SU-DHL-6 (cell line): Measurements from ENCODE around the gene ZRSR2.

Experiments used
- CTCF ChIP-seq: fragments of 200-600 bp; sonication (generic); IDR thresholded peaks from one replicate; pipeline ENCODE4 v1.5.1; 2017; ENCODE audit warnings: antibody characterized with exemption, mild to moderate bottlenecking, low read length, moderate library complexity; ENCODE audit not compliant: insufficient read depth, poor library complexity, severe bottlenecking
- EZH2phosphoT487 ChIP-seq: fragments of 200-600 bp; sonication (generic), shearing (Covaris generic); conservative IDR thresholded peaks from 2 replicates; pipeline ENCODE4 v1.6.1; 2018; ENCODE audit warnings: mild to moderate bottlenecking, antibody characterized with exemption, low read length, moderate library complexity, mixed read lengths

DNA sequence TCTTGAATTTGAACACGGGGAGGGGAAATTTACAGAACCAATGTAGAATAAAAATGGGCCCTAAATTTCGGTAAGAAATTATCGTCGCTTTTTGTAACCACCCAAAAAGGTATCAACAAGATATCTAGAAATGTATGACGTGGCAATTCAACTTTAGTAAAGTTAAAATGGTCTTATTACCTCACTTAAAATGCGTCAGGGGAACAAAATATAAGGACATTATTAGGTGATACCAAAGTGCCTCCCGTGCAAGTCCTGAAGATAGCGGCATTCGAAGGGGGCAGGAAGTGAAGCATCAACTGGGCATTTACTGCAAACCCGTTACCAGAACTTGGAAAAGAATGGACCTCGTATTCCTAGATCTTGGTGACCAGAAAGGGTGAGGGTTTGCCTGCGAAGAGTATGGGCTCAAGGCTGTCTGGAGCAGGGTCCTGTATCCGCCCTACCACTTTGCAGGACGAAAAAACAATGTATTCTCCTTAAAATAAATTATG, 63.3 kb downstream of the ZRSR2 start:
- TF ChIP-seq CTCF, result no peak
- TF ChIP-seq EZH2phosphoT487, result no peak
